GM12874 (cell line): ENCODE data around the gene MED26.
A peak's percentile ranks its signal among the peaks of the same experiment; 100 is the strongest.

Experiments
- TF ChIP-seq, protein P1 (sequence below): IDR thresholded peaks from 2 replicates; pipeline ENCODE4 v1.5.1; 2011; ENCODE audit warnings: low read depth, mild to moderate bottlenecking, control low read depth, low read length, moderate library complexity; ENCODE audit not compliant: insufficient read depth

MED26 gene

DNA sequence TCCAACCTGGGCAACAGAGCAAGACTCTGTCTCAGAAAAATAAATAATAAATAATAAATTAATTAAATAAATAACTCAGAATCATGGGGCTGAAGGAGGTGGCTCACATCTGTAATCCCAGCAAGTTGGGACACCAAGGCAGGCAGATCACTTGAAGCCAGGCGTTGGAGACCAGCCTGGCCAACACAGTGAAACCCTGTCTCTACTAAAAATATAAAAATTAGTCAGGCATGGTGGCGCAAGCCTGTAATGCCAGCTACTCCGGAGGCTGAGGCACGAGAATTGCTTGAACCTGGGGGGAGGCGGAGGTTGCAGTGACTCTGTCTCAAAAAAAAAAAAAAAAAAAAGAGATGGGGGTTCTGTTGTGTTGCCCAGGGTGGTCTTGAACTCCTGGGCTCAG is 40.2 kb upstream of the MED26 start:
- TF ChIP-seq, protein P1, sequence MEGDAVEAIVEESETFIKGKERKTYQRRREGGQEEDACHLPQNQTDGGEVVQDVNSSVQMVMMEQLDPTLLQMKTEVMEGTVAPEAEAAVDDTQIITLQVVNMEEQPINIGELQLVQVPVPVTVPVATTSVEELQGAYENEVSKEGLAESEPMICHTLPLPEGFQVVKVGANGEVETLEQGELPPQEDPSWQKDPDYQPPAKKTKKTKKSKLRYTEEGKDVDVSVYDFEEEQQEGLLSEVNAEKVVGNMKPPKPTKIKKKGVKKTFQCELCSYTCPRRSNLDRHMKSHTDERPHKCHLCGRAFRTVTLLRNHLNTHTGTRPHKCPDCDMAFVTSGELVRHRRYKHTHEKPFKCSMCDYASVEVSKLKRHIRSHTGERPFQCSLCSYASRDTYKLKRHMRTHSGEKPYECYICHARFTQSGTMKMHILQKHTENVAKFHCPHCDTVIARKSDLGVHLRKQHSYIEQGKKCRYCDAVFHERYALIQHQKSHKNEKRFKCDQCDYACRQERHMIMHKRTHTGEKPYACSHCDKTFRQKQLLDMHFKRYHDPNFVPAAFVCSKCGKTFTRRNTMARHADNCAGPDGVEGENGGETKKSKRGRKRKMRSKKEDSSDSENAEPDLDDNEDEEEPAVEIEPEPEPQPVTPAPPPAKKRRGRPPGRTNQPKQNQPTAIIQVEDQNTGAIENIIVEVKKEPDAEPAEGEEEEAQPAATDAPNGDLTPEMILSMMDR = no peak

DNA sequence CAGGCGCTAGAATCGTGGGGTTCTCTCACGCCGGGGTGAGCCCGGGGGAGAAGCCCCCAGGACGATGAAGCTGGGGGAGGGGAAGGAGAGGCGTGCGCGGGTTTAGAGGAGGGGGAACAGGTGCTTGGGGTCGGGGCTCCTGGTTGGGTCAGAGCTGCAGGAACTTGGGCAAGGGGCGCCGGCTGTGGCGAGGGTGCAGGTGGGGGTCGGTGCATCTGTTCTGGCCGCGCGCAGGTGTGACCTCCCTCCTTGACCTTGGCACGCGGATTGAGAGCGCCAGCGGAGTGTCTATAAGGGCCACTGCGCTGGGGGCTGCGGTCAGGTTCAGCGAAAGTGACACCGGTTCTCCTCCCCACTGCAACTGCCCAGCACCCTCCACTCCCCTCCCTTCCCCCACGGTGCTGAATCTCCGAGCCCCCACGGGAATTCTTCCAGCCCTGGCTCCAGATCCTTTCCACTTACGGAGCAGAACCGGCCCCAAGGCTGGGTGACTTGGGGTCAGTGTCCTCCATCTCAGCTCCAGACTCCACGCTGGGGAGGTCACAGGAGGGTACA is 33.6 kb upstream of the MED26 start:
- TF ChIP-seq, protein P1 = no peak

DNA sequence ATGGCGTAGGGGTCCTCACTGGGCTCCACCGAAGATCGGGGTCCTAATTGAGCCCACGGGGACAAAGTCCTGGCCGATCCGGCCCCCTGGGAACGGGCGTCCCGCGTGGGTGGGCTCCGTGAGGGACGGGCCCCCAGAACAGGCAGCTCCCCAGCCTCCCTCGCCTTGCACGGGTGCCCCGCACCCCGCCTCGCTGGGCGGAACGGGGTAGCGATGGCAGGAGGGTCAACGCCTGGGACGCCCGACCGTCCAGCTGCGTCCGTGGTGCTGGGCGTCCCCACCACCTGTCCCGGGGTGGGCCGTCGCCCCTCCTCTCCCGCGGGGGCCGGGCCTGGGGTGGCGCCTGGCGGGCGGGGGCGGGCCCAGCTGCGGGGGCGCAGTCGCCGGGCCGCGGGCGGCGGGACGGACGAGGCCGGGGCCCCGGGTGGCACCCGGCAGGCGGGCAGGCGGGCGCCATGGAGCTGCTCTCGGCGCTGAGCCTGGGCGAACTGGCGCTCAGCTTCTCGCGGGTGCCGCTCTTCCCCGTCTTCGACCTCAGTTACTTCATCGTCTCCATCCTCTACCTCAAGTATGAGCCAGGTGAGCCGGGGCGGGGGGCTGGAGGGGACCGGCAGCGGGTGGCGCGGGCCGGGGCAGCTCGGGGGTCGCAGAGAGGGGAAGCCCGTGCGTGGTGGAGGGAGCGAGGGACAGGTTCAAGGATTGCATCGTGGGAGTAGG is 32.9 kb upstream of the MED26 start, which contains the start of gene TMEM38A:
Gene TMEM38A (plus strand): TSS at position 377 of the 717 bp plus-strand sequence. CDS start 79 bp downstream, at position 456.
- TF ChIP-seq, protein P1 = no peak

DNA sequence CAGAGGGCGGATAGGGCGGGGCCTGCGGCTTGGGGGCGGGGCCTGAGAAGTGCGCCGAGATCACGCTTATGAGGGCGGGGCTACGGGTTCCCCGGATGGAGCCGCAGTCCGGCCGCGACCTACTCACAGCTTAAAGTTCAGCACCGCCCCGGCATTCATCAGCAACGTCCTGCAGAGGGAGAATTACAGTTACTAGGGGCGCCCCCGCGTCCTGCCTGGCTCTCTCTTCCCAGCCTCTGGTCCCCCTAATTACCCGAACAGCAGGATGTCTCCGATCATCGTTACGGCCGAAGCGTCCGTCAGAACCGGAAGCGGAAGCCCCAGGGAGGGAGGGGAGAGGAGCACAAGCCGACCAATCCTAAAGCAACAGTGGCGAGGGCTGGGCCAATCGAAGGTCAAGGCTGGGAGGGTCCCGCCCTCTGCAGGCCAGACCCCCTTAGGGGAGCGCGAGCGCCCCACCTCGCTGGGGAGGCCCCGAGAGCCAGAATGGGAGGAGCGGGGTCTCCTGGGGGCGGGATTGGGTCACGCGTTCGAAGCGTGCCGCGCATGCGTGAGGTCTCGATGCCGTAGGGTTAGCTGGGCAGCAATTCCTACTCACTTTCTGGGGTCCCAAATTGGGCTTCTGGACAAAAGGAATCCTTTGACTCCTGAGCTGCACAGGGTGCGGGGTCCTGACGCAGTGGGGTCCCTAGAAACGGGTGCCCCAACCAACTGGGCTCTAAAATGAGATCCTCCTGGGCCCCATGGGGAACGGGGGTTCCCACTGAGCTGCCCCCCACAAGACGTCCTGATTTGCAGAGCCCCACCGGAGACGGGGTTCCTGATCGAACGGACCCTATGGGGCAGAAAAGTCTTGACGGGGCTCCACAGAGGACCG is 32.1 kb upstream of the MED26 start, which contains the start of gene SMIM7:
Gene SMIM7 (minus strand): TSS at position 313 of the 877 bp plus-strand sequence. CDS start 34 bp downstream, at position 279.
- TF ChIP-seq, protein P1 = peak; percentile 14; the same call in 1 of the 2 replicates

DNA sequence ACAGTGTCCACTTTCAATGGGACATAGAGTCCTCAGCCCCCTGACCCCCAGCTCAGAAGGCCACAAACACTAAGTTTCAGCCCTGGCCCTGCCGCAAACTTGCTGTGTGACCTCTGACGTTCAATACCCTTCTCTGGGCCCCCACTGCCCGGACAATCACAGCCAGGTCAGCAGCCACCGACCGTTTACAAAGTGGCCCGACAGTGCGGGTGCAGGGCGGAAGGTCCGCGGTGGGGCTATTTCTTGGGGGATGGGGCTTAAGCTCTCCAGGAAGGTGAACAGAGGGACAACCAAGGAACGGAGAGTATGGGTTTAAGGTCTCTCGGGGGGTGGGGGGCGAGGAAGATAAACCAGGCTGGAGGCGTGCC is 31.4 kb upstream of the MED26 start:
- TF ChIP-seq, protein P1 = no peak

DNA sequence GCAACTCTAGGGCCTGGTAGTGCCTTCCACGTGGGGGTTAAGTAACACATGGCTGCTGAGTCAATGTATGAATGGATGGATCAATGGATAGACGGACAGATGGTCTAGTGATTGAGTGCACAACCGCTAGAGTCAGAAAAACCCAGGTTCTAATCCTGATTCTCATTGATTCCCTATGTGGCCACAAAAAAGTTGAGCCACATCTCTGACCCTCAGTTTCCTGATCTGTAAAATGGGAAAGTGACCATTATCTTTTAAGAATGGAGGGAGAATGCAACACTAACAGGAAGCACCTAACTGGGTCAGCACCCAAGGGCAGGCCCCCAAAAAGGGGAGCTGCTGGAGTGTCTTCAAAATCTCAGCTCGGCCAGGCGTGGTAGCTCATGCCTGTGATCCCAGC is 29.4 kb upstream of the MED26 start:
- TF ChIP-seq, protein P1 = no peak

DNA sequence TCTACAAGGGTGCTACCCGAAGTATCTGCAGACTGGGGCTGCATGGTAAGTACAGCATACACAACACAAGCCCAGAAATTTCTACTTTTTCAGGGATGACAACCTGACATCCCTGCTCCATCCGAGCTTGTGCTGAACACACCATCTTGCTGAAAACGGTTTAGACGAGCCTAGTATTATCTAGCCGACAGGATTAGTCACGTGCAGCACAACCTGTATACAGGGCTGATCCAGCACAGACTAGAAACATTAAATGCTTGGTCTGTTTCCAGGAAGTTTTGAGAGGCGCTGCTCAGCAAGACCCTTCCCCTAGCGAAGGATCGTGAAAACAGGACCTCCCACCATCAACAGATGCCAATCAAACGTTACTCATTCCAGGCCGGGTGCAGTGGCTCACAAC is 27.7 kb upstream of the MED26 start:
- TF ChIP-seq, protein P1 = no peak
